GM19467 (cell line): ENCODE measurements around the gene ASRGL1.

Source experiments
- ATAC-seq: cut with Tn5 transposase; IDR thresholded peaks from one replicate; pipeline ENCODE4 v1.9.1; 2021; ENCODE audit warnings: mild to moderate bottlenecking, moderate library complexity; ENCODE audit not compliant: unreplicated experiment

The ASRGL1 gene

DNA sequence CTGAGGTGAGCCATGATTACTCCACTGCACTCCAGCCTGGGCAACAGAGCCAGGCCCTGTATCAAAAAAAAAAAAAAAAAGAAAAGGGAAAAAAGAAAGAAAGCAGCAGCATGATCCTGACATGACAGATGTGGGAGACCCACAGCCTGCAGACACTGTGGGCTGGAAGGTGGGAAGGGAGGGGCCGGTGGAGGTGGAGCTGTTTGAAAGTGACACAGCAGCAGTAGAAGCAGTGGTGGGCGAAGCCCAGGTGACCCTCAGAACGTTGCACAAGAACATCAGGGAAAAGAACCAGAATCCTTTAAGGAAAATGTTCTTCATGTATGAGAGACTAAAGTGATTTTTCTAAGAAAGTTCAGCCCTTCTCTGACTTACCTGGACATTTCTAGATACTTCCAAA is 55.3 kb downstream of the ASRGL1 start:
- no peak for ATAC-seq

DNA sequence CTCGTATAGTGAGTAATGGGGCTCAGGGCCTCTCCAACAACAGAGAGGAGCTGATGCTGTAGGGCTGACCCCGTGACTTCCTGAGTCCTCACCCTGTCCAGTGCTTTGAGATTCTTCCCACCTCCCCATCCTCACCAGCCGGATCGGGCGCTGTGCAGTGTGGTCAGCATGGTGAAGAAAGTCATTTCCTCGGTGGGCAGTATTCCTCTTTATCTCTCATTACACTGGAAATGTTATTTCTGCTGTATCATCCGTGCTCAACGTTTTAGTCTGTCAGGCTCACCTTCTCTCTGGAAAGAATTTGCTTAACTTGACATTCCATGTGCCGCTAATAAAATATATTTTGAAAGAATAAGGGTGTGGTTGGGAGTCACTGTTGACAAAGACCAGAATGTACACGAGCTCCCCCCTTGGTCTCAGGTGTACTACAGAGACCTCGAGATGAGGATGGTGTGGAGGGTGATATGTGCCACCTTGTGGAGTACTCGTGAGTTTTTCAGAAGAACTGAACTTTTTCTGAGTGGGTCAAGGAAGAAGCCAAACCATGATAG is 55.9 kb downstream of the ASRGL1 start:
- ATAC-seq: no peak

GRCh38 chr11:62393735-62394134 is 56.5 kb downstream of the ASRGL1 start:
- no peak for ATAC-seq

- ATAC-seq: no peak
Observed at GRCh38 chr11:62394825-62395538, 57.7 kb downstream of the ASRGL1 start.

DNA sequence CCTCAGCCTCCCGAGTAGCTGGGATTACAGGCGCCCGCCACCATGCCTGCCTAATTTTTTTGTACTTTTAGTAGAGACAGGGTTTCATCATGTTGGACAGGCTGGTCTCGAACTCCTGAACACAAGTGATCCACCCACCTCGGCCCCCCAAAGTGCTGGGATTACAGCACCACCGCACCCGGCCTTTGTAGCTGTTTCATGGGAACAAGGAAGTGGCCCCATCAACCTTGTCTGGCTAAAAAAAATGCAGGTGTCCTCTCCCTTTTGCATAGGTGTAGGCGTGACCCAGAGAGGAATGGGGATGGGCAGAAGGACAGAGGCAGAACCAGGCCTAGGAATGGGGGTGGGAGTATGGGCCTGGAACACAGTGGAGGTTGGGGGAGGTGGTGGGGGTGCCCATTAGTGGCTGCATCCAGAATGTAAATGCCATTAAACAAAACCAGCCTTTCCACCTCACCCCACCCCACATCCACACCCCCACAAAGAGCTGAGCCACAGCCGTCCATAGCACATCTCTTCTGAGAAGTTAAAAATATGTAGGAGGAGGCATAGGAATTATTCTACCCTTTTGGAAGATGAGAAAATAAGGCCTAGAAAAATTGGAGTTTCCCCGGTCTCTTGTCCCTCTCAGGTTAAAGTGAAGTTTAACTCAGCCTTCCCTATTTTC is 58.8 kb downstream of the ASRGL1 start:
- ATAC-seq: no peak

GRCh38 chr11:62398011-62398994 is 61.1 kb downstream of the ASRGL1 start:
- no peak for ATAC-seq

DNA sequence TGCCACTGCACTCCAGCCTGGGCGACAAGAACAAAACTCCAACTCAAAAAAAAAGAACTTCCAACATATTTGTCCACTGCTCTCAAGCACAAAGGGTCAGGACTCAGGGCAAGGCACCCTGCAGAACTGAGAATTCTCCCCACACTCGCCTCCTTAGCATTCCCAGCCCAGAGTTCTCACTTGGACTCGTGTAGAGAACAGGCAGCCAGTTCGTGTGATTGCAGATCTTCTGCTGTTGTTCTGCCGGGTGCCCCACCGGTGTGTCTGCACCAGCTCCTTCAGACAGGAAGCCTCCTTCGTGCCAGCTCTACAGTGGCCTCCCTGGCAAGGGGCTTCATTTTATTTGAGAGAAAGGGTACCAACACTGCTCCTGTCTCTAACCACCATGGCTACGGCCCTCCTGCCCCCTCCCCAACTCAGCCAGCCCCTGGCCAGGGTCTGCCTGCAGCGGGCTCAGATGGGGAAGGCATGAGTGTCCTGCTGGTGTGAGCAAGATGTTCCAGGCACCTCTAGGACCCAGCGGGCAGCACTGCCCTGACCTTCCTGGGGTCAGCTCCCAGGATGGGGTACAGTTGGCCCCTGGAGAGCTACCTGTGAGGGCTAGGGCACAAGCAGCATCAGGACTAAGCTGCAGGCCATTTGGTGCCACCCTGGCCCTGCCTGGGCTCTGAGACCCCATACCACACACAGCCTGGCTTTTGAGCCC is 62.1 kb downstream of the ASRGL1 start:
- no peak for ATAC-seq

DNA sequence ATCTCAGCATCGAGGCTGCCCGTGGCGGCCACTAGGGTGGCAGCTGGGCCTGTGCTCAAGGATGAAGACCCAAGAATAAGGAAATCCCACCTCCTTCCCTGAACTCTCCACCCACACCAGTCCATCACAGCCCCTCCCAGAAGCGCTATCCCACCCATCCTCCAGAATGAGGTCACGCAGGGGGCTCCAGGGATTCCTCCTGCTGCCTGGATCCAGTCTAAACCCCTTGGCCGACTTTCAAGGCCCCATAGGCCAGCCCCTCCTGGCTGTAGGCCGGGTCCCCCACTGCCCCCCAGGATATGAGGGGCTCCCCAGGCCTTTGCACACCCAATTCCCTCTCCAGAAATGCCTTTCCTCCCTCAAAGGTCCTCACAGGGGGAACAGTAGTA is 62.6 kb downstream of the ASRGL1 start:
- ATAC-seq: no peak

GRCh38 chr11:62400281-62400680 is 63.0 kb downstream of the ASRGL1 start:
- ATAC-seq: no peak

GRCh38 chr11:62400760-62401159 is 63.5 kb downstream of the ASRGL1 start:
- ATAC-seq: no peak

GRCh38 chr11:62401356-62401755 is 64.1 kb downstream of the ASRGL1 start:
- ATAC-seq: no peak

DNA sequence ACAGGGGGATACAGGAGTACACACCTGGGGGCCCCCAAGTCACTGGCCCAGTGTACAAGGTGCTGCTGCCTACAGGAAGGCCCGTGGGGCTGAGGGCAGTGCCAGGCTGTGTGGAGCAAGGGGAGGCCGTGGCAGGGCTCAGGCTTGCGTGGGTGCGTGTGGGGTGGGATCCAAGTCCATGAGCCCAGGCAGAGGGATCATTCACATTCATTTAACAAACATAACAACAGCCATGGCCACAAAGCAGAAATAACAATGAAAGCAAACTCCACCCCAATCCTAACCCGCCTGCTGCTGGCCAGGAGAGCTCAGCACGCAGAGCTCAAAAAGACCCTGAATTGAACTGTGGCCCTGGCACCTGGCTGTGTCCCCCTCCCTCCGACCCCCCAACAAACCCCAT is 64.6 kb downstream of the ASRGL1 start:
- ATAC-seq: no peak

- no peak for ATAC-seq
Observed at GRCh38 chr11:62402226-62402959, 65.1 kb downstream of the ASRGL1 start.

GRCh38 chr11:62402960-62403730 is 65.9 kb downstream of the ASRGL1 start:
- ATAC-seq: no peak

- no peak for ATAC-seq
Observed at GRCh38 chr11:62404435-62404834, 67.2 kb downstream of the ASRGL1 start.

DNA sequence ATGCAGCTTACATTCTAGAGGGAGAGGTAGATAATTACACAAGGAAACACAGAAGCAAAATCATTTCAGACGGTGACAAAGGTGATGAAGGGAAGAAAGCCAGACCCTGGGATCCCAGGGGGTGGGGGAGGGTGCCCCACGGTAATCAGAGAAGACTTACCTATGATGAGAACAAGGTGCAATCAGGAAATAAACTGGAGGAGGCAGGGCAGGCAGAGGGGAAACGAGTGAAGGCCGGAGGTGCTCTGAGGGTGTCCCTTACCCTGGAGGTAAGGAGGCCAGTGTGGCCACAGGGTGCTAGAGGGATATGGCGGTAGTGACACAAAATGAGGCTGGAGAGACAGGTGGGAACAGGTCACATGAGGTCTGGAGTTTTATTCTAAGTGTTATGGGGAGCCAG is 67.7 kb downstream of the ASRGL1 start:
- ATAC-seq: no peak

DNA sequence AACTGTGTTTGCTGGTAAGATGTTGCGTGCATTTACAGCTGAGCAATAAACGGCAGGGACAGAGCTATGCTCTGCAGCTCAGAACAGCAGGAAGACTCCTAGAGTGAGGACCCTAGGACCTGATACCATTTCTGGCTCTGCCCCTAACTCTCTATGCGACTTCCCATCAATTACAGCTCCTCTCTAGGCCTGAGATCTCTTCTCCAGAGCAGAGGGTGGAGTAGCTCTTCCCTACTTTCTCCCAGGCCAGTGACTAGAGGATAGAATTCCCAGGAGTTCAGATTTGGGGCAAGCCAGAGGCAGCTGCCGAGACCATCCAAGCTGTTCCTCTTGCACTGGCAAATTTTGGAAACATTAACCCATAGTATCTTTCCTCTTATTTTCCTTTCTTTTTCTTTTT is 68.8 kb downstream of the ASRGL1 start:
- no peak for ATAC-seq

GRCh38 chr11:62409831-62410230 is 72.6 kb downstream of the ASRGL1 start:
- ATAC-seq: no peak

DNA sequence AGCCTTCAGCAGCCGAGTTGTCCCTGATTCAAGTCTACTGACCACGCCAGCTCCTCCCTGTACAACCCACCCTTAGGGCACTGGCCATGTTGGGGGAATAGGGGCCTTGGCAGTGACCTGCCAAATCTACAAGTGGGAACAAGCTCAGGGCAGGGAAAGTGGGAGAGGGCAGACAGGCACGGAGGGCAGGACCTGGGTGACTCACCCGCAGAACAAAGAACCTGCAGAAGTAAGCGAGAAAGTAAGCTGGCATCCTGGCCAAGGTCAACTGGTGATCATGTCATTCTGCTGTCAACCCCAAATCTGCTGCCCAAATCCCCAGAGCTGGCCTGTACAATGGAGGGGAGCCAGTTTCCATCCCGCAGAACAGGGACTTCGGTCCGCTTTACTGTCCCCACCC is 73.7 kb downstream of the ASRGL1 start:
- ATAC-seq: no peak
